WERI-Rb-1 (cell line): ENCODE measurements around the gene ARGLU1.

Source experiments
- DNase-seq: peaks from one replicate; pipeline ENCODE4 v3.0.0-alpha.2; 2020
- H3K27ac ChIP-seq: fragments of 250-450 bp; sonication (Bioruptor Pico); 2 replicates; pipeline ENCODE4 v1.5.1; 2020; ENCODE audit warnings: mild to moderate bottlenecking, moderate library complexity
- H3K27me3 ChIP-seq: fragments of 250-450 bp; sonication (Bioruptor Pico); 2 replicates; pipeline ENCODE4 v1.5.1; 2021; ENCODE audit warnings: mild to moderate bottlenecking, low read depth, moderate library complexity; ENCODE audit not compliant: insufficient read depth, severe bottlenecking
- H3K36me3 ChIP-seq: fragments of 250-450 bp; sonication (Bioruptor Pico); 2 replicates; pipeline ENCODE4 v1.5.1; 2020; ENCODE audit warnings: mild to moderate bottlenecking, moderate library complexity
- H3K4me3 ChIP-seq: 2 replicates; pipeline ENCODE4 v1.5.1; 2011; ENCODE audit warnings: low read depth, mild to moderate bottlenecking, control low read depth, low read length
- H3K9me3 ChIP-seq: fragments of 250-450 bp; sonication (Bioruptor Pico); 2 replicates; pipeline ENCODE4 v1.5.1; 2021; ENCODE audit warnings: mild to moderate bottlenecking, moderate library complexity; ENCODE audit not compliant: severe bottlenecking
- TF ChIP-seq, protein P1 (sequence below): IDR thresholded peaks from 2 replicates; pipeline ENCODE4 v1.5.1; 2011; ENCODE audit warnings: low read depth, mild to moderate bottlenecking, control low read depth, inconsistent platforms, low read length

ARGLU1 gene

GRCh38 chr13:106536244-106537034 lies 31.5 kb downstream of the ARGLU1 start:
- H3K27ac ChIP-seq, result peak overlapping the region; percentile 10; the same call in 1 of the 2 replicates
- peaks cover 17% of the 10 kb centered on the region for H3K27me3 ChIP-seq
- H3K4me3 ChIP-seq, result peak overlapping the region; percentile 60
- H3K9me3 ChIP-seq, result no peaks in the 10 kb centered on the region
- peak; percentile 95 for DNase-seq
- H3K36me3 ChIP-seq, result peaks cover 10% of the 10 kb centered on the region
- TF ChIP-seq, protein P1, sequence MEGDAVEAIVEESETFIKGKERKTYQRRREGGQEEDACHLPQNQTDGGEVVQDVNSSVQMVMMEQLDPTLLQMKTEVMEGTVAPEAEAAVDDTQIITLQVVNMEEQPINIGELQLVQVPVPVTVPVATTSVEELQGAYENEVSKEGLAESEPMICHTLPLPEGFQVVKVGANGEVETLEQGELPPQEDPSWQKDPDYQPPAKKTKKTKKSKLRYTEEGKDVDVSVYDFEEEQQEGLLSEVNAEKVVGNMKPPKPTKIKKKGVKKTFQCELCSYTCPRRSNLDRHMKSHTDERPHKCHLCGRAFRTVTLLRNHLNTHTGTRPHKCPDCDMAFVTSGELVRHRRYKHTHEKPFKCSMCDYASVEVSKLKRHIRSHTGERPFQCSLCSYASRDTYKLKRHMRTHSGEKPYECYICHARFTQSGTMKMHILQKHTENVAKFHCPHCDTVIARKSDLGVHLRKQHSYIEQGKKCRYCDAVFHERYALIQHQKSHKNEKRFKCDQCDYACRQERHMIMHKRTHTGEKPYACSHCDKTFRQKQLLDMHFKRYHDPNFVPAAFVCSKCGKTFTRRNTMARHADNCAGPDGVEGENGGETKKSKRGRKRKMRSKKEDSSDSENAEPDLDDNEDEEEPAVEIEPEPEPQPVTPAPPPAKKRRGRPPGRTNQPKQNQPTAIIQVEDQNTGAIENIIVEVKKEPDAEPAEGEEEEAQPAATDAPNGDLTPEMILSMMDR, result peak; percentile 100

DNA sequence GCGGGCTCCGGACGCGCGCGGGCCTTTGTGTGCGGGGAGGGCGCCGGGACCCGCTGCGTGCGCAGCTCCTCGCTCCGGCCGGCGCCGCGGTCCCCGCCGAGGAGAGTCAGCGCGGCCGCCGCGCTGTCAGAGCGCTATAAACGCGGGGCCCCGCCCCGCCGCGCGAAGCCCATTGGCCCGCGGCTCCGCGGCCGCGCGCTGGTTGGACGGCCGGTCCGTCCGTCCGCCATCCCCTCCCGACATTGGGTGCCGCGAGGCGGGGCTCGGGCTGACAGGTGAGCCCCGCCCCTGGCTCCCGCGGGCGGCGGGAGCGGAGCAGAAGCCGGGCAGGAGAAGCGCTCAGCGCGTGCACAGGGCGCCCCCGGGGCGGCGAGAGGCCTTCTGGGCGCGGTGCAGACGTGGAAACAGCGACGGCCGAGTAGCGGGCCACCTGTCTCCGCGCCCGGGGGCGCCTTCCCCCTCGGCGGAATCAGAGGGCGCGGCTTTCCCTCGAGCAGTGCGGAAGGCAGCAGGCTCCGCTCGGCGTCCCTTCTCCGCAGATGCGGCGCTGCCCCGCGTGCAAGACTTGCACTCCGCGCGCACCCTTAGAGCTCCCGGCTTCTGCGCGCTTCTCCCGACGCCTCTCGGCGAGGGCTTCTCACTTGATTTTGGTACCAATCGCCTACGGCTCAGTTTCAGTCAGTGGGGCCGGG lies 32.2 kb downstream of the ARGLU1 start, which contains the start of gene EFNB2:
EFNB2 (minus strand) TSS at position 111 of the 692 bp plus-strand sequence. CDS start 698 bp downstream, outside the sequence.
- Histone ChIP-seq H3K9me3 (no peaks in the 10 kb centered on the region), H3K36me3 (peaks cover 4% of the 10 kb centered on the region), H3K4me3 (peak within 1 kb of the TSS; percentile 60), H3K27me3 (peaks cover 17% of the 10 kb centered on the region), H3K27ac (peak within 1 kb of the TSS; percentile 52)
- TF ChIP-seq, protein P1, result peak; percentile 23; the same call in 1 of the 2 replicates
- peak; percentile 96 for DNase-seq

GRCh38 chr13:106534639-106535551 lies 33.0 kb downstream of the ARGLU1 start:
- no peaks in the 10 kb centered on the region for H3K9me3 ChIP-seq

GRCh38 chr13:106533943-106534638 lies 33.8 kb downstream of the ARGLU1 start:
- Histone ChIP-seq H3K27ac (no peak overlapping the region), H3K36me3 (no peaks in the 10 kb centered on the region), H3K4me3 (peak overlapping the region; percentile 58), H3K27me3 (peaks cover 17% of the 10 kb centered on the region), H3K9me3 (no peaks in the 10 kb centered on the region)
- TF ChIP-seq, protein P1, result no peak
- DNase-seq, result peak; percentile 77

More at GRCh38 chr13:106534639-106535551, 33.0 kb downstream of the ARGLU1 start:
- H3K36me3 ChIP-seq, result no peaks in the 10 kb centered on the region
- TF ChIP-seq, protein P1, result no peak
- peaks cover 17% of the 10 kb centered on the region for H3K27me3 ChIP-seq
- peak overlapping the region; percentile 52; the same call in 1 of the 2 replicates for H3K27ac ChIP-seq
- peak; percentile 68 for DNase-seq
- peak overlapping the region; percentile 58 for H3K4me3 ChIP-seq
